ENCODE results near the gene TYMP.
A peak's percentile ranks its signal among the peaks of the same experiment; 100 is the strongest.

TYMP gene

DNA sequence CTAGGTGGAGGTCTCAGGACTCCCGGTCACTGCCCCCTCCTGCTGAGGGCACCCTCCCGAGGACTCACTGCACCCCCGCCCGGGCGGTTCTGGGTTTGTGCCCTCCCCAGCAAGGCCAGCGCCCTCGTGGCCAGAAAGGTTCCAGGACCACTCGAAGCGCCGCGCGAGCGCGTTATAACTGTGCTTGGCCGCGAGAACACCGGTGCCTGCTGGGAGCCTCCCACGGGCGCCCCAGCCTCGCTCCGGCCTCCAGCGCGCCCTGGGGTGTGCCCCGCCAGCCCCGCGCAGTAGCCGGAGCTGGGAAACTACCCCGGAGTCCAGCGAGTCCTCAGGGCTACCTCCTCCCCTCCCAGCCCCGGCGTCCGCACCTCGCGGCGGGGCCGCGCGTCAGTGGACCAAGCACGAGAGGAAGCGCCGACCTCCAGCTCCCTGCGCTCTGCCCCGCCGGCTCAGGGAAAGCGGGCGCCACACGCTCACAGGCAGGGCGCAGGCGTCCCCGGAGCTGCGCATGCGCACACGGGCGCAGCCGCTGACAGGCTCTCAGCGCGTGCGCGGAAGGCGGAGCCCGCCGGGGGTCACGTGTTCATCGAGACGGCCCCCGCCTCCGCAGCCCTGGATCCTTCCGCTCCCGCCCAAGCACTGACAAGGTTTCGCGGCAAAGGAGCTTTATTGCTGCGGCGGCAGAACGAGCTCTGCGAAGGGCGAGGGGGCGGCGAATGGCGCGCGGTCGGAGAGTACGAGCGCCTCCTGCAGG, 4.5 kb downstream of the TYMP start, which contains the start of gene SCO2:
SCO2 (minus strand) TSS at position 495 of the 754 bp plus-strand sequence. CDS start 1,187 bp downstream, outside the sequence.
- peak; percentile 95 for DNase-seq
- TF ChIP-seq, protein P1, sequence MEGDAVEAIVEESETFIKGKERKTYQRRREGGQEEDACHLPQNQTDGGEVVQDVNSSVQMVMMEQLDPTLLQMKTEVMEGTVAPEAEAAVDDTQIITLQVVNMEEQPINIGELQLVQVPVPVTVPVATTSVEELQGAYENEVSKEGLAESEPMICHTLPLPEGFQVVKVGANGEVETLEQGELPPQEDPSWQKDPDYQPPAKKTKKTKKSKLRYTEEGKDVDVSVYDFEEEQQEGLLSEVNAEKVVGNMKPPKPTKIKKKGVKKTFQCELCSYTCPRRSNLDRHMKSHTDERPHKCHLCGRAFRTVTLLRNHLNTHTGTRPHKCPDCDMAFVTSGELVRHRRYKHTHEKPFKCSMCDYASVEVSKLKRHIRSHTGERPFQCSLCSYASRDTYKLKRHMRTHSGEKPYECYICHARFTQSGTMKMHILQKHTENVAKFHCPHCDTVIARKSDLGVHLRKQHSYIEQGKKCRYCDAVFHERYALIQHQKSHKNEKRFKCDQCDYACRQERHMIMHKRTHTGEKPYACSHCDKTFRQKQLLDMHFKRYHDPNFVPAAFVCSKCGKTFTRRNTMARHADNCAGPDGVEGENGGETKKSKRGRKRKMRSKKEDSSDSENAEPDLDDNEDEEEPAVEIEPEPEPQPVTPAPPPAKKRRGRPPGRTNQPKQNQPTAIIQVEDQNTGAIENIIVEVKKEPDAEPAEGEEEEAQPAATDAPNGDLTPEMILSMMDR (IDR thresholded peaks at IDR 0.05; ENCODE audit: low read depth, low read length, missing control alignments) = peak; percentile 48
- H3K4me3 ChIP-seq (ENCODE audit: low read depth, low read length) = peak within 1 kb of the TSS; percentile 70
- peak within 1 kb of the TSS; percentile 89 for H3K27ac ChIP-seq
- in situ Hi-C loops (cut with HindIII; ENCODE audit: low pct_ligation_motif_present, low sequenced_read_pairs) = no loop called here
- H3K27me3 ChIP-seq (replicated peaks) = no peaks in the 10 kb centered on the region
- H3K36me3 ChIP-seq (replicated peaks) = peaks cover 15% of the 10 kb centered on the region

DNA sequence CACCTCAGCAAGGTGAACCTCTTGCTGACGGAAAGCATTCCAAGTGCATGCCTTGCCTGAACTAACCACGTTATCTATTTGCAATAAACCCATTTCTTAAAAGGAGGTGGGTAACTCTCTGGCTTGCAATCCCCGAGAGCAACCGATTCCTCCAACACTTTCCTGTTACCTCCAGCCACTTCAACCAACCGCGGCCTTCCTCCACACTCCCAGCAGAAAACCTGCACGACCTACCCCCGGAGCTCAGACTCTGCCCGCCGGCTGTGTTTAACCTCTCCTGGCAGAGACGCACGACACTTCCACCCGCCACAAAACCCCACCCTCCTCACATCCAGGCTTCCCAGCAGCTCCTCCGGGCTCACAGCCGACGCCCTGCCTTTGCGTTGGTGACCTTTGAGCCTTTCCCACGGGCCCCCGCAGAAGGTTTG, 5.1 kb downstream of the TYMP start:
- Histone ChIP-seq H3K27me3 (replicated peaks) (no peaks in the 10 kb centered on the region), H3K36me3 (replicated peaks) (peaks cover 15% of the 10 kb centered on the region), H3K27ac (peak overlapping the region; percentile 89), H3K4me3 (ENCODE audit: low read depth, low read length) (peak overlapping the region; percentile 70)
- DNase-seq = no peak
- TF ChIP-seq, protein P1 (IDR thresholded peaks at IDR 0.05; ENCODE audit: low read depth, low read length, missing control alignments) = no peak
- in situ Hi-C loops (cut with HindIII; ENCODE audit: low pct_ligation_motif_present, low sequenced_read_pairs) = no loop called here

DNA sequence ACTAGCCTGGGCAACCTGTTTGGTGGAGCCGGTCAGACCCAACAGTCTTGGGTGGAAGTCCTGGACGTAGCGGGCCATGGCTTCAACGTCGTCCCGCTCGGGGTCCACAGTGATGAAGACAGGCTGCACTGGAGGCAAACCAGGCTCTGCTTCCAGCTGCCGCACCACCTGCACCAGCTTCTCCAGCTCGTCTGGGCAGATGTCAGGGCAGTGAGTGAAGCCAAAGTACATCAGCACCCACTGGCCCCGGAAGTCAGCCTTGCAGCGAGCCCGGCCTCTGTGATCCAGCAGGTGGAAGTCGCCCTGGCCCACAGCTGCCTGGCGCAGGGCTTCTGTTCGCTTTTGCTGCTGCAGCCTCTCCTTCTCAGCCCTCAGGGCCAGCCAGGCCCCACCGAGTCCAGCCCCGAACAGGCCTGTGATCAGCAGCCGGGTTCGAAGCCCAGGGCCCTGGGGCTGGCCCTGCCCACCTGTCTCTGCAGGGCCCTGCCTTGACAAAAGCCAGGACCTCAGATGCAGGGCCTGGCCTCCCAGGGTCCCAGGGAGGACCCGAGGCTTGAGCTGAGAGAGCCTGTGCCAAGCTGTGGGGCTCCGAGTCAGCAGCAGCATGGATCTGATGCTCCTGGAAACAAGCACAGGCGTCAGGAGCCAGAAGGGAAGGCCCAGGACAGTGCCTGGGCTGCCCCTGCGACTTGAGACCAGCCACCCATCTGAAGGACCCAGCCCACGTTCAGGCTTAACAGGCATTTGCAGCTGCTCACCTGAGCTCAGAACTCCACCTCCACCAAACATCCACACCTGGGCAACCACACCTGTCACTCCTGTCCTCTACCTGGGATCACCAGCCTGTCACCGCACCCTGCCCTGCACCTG, 5.8 kb downstream of the TYMP start:
- TF ChIP-seq, protein P1 (IDR thresholded peaks at IDR 0.05; ENCODE audit: low read depth, low read length, missing control alignments) = no peak
- Histone ChIP-seq H3K4me3 (ENCODE audit: low read depth, low read length) (peak overlapping the region; percentile 70), H3K36me3 (replicated peaks) (peaks cover 21% of the 10 kb centered on the region), H3K27me3 (replicated peaks) (no peaks in the 10 kb centered on the region), H3K27ac (no peak overlapping the region)
- in situ Hi-C loops (cut with HindIII; ENCODE audit: low pct_ligation_motif_present, low sequenced_read_pairs) = no loop called here
- no peak for DNase-seq

DNA sequence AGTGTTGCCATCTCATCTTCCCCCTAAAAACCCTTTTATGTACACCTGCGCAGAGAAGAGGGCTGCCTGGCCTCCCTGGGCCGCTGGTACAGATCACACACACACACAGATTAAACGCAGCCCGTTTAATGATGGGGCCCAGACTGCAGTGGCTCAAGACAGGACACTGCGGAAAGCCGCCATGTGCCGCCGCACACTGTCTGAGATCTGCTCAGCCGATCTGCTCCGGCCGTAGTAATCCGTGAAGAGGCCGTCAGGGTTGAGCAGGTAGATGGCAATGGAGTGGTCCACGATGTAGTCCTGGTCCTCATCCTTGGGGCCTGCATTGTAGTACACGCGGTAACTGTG, 6.4 kb downstream of the TYMP start:
- H3K27ac ChIP-seq = no peak overlapping the region
- H3K4me3 ChIP-seq (ENCODE audit: low read depth, low read length) = no peak overlapping the region
- in situ Hi-C loops (cut with HindIII; ENCODE audit: low pct_ligation_motif_present, low sequenced_read_pairs) = no loop called here
- no peak for DNase-seq
- TF ChIP-seq, protein P1 (IDR thresholded peaks at IDR 0.05; ENCODE audit: low read depth, low read length, missing control alignments) = no peak
- H3K36me3 ChIP-seq (replicated peaks) = peaks cover 21% of the 10 kb centered on the region
- no peaks in the 10 kb centered on the region for H3K27me3 ChIP-seq (replicated peaks)

DNA sequence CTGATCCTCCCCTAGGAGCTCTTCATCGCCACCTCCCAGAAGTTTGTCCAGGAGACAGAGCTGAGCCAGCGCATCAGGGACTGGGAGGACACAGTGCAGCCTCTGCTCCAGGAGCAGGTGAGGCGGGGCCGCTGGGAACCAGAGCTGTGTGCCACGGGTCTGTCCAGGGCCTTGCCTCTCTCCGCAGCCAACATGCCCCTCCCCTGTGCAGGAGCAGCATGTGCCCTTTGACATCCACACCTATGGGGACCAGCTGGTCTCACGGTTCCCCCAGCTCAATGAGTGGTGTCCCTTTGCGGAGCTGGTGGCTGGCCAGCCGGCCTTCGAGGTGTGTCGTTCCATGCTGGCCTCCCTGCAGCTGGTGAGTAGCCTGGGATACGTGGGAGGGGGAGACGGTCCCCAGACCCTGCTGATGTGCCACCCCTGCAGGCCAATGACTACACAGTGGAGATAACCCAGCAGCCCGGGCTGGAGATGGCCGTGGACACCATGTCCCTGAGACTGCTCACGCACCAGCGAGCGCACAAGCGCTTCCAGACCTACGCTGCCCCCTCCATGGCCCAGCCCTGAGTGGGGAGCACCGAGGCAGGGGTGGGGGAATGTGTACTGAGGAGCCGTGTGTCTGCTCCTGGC, 6.9 kb downstream of the TYMP start:
- in situ Hi-C loops (cut with HindIII; ENCODE audit: low pct_ligation_motif_present, low sequenced_read_pairs) = no loop called here
- peaks cover 21% of the 10 kb centered on the region for H3K36me3 ChIP-seq (replicated peaks)
- TF ChIP-seq, protein P1 (IDR thresholded peaks at IDR 0.05; ENCODE audit: low read depth, low read length, missing control alignments) = no peak
- H3K27ac ChIP-seq = no peak overlapping the region
- no peak for DNase-seq
- H3K4me3 ChIP-seq (ENCODE audit: low read depth, low read length) = no peak overlapping the region
- no peaks in the 10 kb centered on the region for H3K27me3 ChIP-seq (replicated peaks)
